ENCODE measurements around the gene CDK17. TPM values are rescaled to one million over a fixed set of nuclear protein-coding genes. Genes with fewer than 3 reads are reported as not detected.

The CDK17 gene
- total RNA-seq, 4 donors from 2014 or later: 93.5 to 105 (median 102) TPM

DNA sequence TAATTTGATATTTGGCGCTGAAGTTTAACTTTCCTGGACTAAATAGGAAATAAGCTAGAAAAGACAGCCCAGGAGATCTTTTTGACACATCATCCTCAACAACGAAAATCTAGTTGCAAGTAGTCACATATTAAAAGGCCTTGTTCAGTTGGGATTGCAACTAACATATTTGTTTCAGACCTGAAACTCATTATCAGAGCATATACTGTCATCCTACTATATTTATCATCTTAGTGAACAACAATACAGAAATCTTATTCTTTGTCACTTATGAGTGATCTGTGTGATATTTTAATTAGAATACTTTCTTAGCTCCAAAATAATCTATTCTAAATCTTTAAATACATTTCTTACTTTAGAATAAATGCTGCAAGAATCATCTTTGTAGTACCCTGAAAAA, 134.0 kb downstream of the CDK17 start:
- intact Hi-C loops (cut with DNase I; ENCODE audit: low total_unique reads): no loop called here
- Histone ChIP-seq H3K4me3 (no peak overlapping the region), H3K27me3 (no peaks in the 10 kb centered on the region), H3K27ac (no peak overlapping the region), H3K4me1 (no peaks in the 10 kb centered on the region), H3K9me3 (no peaks in the 10 kb centered on the region), H3K36me3 (no peaks in the 10 kb centered on the region)
- TF ChIP-seq, protein P1, sequence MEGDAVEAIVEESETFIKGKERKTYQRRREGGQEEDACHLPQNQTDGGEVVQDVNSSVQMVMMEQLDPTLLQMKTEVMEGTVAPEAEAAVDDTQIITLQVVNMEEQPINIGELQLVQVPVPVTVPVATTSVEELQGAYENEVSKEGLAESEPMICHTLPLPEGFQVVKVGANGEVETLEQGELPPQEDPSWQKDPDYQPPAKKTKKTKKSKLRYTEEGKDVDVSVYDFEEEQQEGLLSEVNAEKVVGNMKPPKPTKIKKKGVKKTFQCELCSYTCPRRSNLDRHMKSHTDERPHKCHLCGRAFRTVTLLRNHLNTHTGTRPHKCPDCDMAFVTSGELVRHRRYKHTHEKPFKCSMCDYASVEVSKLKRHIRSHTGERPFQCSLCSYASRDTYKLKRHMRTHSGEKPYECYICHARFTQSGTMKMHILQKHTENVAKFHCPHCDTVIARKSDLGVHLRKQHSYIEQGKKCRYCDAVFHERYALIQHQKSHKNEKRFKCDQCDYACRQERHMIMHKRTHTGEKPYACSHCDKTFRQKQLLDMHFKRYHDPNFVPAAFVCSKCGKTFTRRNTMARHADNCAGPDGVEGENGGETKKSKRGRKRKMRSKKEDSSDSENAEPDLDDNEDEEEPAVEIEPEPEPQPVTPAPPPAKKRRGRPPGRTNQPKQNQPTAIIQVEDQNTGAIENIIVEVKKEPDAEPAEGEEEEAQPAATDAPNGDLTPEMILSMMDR (IDR thresholded peaks at IDR 0.05): no peak
- TF ChIP-seq POLR2A (IDR thresholded peaks at IDR 0.05): no peak
- DNase-seq: no peak

GRCh38 chr12:96265836-96266235, 134.4 kb downstream of the CDK17 start:
- H3K36me3 ChIP-seq: no peaks in the 10 kb centered on the region
- intact Hi-C loops (cut with DNase I; ENCODE audit: low total_unique reads): no loop called here
- TF ChIP-seq, protein P1 (IDR thresholded peaks at IDR 0.05): no peak
- TF ChIP-seq POLR2A (IDR thresholded peaks at IDR 0.05): no peak
- no peak overlapping the region for H3K27ac ChIP-seq
- H3K9me3 ChIP-seq: no peaks in the 10 kb centered on the region
- H3K4me3 ChIP-seq: no peak overlapping the region
- H3K27me3 ChIP-seq: no peaks in the 10 kb centered on the region
- no peak for DNase-seq
- H3K4me1 ChIP-seq: no peaks in the 10 kb centered on the region

- no peak for DNase-seq
- no peaks in the 10 kb centered on the region for H3K36me3 ChIP-seq
- no peaks in the 10 kb centered on the region for H3K27me3 ChIP-seq
- intact Hi-C loops (cut with DNase I; ENCODE audit: low total_unique reads): no loop called here
- H3K27ac ChIP-seq: no peak overlapping the region
- no peak overlapping the region for H3K4me3 ChIP-seq
- no peaks in the 10 kb centered on the region for H3K4me1 ChIP-seq
- no peaks in the 10 kb centered on the region for H3K9me3 ChIP-seq
- TF ChIP-seq POLR2A (IDR thresholded peaks at IDR 0.05): no peak
- TF ChIP-seq, protein P1 (IDR thresholded peaks at IDR 0.05): no peak
Measured at GRCh38 chr12:96265400-96265799, 134.8 kb downstream of the CDK17 start.

DNA sequence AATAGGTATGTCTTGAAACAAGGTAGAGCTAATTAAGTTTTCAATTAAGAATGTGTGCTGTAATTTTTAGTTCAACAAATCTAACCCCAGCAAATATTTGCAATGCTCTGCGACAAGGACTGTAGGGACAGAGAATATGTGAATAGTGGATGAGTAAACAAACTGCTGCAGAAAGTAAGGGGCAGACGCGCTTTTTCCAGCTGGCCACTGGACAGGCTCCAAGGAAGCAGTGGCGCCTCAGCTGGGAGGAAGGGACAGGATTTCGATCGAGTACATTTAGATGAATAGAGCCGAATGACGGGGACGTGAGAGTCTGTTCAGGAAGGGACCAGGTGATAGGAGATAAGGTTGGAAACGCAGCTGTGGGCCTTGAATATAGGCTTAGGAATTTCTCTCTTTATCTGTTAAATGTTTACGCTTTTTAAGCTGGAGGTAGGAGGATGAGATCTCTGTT, 136.8 kb downstream of the CDK17 start:
- no peaks in the 10 kb centered on the region for H3K27me3 ChIP-seq
- no peak for TF ChIP-seq POLR2A (IDR thresholded peaks at IDR 0.05)
- TF ChIP-seq, protein P1 (IDR thresholded peaks at IDR 0.05): no peak
- H3K27ac ChIP-seq: peak overlapping the region; percentile 1 to 14
- H3K4me3 ChIP-seq: no peak overlapping the region
- intact Hi-C loops (cut with DNase I; ENCODE audit: low total_unique reads): no loop called here
- no peaks in the 10 kb centered on the region for H3K4me1 ChIP-seq
- H3K36me3 ChIP-seq: no peaks in the 10 kb centered on the region
- DNase-seq: no peak
- H3K9me3 ChIP-seq: no peaks in the 10 kb centered on the region

GRCh38 chr12:96261557-96261956, 138.7 kb downstream of the CDK17 start:
- H3K27ac ChIP-seq: peak overlapping the region in 1 of 2 donors; percentile 2
- DNase-seq: no peak
- H3K4me3 ChIP-seq: no peak overlapping the region
- no peaks in the 10 kb centered on the region for H3K4me1 ChIP-seq
- no peak for TF ChIP-seq POLR2A (IDR thresholded peaks at IDR 0.05)
- no peaks in the 10 kb centered on the region for H3K36me3 ChIP-seq
- intact Hi-C loops (cut with DNase I; ENCODE audit: low total_unique reads): no loop called here
- no peaks in the 10 kb centered on the region for H3K27me3 ChIP-seq
- H3K9me3 ChIP-seq: no peaks in the 10 kb centered on the region

GRCh38 chr12:96260644-96261043, 139.6 kb downstream of the CDK17 start:
- intact Hi-C loops (cut with DNase I; ENCODE audit: low total_unique reads): no loop called here
- no peak for DNase-seq
- TF ChIP-seq, protein P1 (IDR thresholded peaks at IDR 0.05): no peak
- no peak for TF ChIP-seq POLR2A (IDR thresholded peaks at IDR 0.05)
- Histone ChIP-seq H3K4me1 (no peaks in the 10 kb centered on the region), H3K27me3 (no peaks in the 10 kb centered on the region), H3K27ac (peak overlapping the region in 1 of 2 donors; percentile 26), H3K36me3 (no peaks in the 10 kb centered on the region), H3K9me3 (no peaks in the 10 kb centered on the region), H3K4me3 (no peak overlapping the region)

All from uterus (tissue), 4 donors.